H1 (cell line): Measurements from ENCODE around the gene PRRC1.

ENCODE experiments used
- CEBPB ChIP-seq: IDR thresholded peaks from 2 replicates; pipeline ENCODE4 v1.6.1; 2012; ENCODE audit warnings: low read depth, low read length
- EZH2 ChIP-seq: fragments of 200-600 bp; sonication (generic); IDR thresholded peaks from 2 replicates; pipeline ENCODE4 v1.7.1; 2012; ENCODE audit warnings: low read depth, mild to moderate bottlenecking, moderate library complexity, low read length, inconsistent platforms; ENCODE audit not compliant: severe bottlenecking

GRCh38 chr5:127599847-127600246 lies 82.4 kb downstream of the PRRC1 start:
- TF ChIP-seq CEBPB, result no peak
- TF ChIP-seq EZH2, result no peak
